Femur (tissue), 1 donor: Measurements from ENCODE around the gene MYL7.
"Not testable (repeated sequence)": the region's sequence is repeated elsewhere in the genome, so short reads cannot be mapped to it uniquely, and the experiment has no call there.

Experiments used
- DNase-seq: peaks from one replicate; pipeline ENCODE4 v3.0.0-alpha.2; 2017

MYL7 gene

GRCh38 chr7:44141221-44141850 is at the start of gene MYL7:
Gene MYL7 (minus strand): TSS chr7:44141332. CDS start chr7:44141305, 27 bp downstream.
- DNase-seq, result no peak

- no peak for DNase-seq
Observed at GRCh38 chr7:44189993-44190872, 49.1 kb upstream of the MYL7 start.

GRCh38 chr7:44189286-44189992 is 48.3 kb upstream of the MYL7 start, which contains the start of gene GCK:
Gene GCK (minus strand): TSS chr7:44189439. CDS start chr7:44188953, 486 bp downstream.
- no peak for DNase-seq

GRCh38 chr7:44188480-44189225 is 47.5 kb upstream of the MYL7 start:
- DNase-seq, result no peak

GRCh38 chr7:44187636-44188416 is 46.7 kb upstream of the MYL7 start:
- no peak for DNase-seq

GRCh38 chr7:44186736-44187135 is 45.6 kb upstream of the MYL7 start:
- DNase-seq, result no peak

- DNase-seq, result no peak
Observed at GRCh38 chr7:44185729-44186128, 44.6 kb upstream of the MYL7 start.

GRCh38 chr7:44184873-44185446 is 43.8 kb upstream of the MYL7 start:
- DNase-seq, result no peak

- peak; percentile 39 for DNase-seq
Observed at GRCh38 chr7:44184206-44184872, 43.2 kb upstream of the MYL7 start.

GRCh38 chr7:44183386-44183785 is 42.3 kb upstream of the MYL7 start:
- no peak for DNase-seq

GRCh38 chr7:44182827-44183226 is 41.7 kb upstream of the MYL7 start:
- DNase-seq, result no peak

- no peak for DNase-seq
Observed at GRCh38 chr7:44180631-44181030, 39.5 kb upstream of the MYL7 start.

GRCh38 chr7:44177570-44178131 is 36.5 kb upstream of the MYL7 start:
- no peak for DNase-seq

GRCh38 chr7:44176486-44176885 is 35.4 kb upstream of the MYL7 start:
- DNase-seq, result no peak

- no peak for DNase-seq
Observed at GRCh38 chr7:44175730-44176129, 34.6 kb upstream of the MYL7 start.

GRCh38 chr7:44174694-44174948 is 33.5 kb upstream of the MYL7 start:
- not testable (repeated sequence) for DNase-seq

- no peak for DNase-seq
Observed at GRCh38 chr7:44173911-44174693, 33.0 kb upstream of the MYL7 start.

- no peak for DNase-seq
Observed at GRCh38 chr7:44172803-44173424, 31.8 kb upstream of the MYL7 start.

- DNase-seq, result no peak
Observed at GRCh38 chr7:44172352-44172751, 31.2 kb upstream of the MYL7 start.

- not testable (repeated sequence) for DNase-seq
Observed at GRCh38 chr7:44171901-44172300, 30.8 kb upstream of the MYL7 start.
